GM23338 (cell line): ENCODE results near the gene ZSCAN2. TPM values are rescaled to one million over a fixed set of nuclear protein-coding genes. Genes with fewer than 3 reads are reported as not detected.

Experiments
- ATAC-seq: fragments of 200-7000 bp; cut with Tn5 transposase; 3 replicates; pipeline ENCODE4 v1.9.1; 2020
- DNase-seq: peaks from one replicate; pipeline ENCODE4 v3.0.0-alpha.2; 2015; ENCODE audit warnings: low spot score
- H2AFZ ChIP-seq: fragments of 200-600 bp; sonication (generic); 2 replicates; pipeline ENCODE4 v1.8.0; 2016; ENCODE audit warnings: antibody characterized with exemption, mild to moderate bottlenecking, moderate library complexity
- H3F3A ChIP-seq: fragments of 200-600 bp; sonication (generic); replicated peaks from 2 replicates; pipeline ENCODE4 v1.8.0; 2017; ENCODE audit warnings: antibody characterized with exemption, mixed run types, low read depth
- H3K27ac ChIP-seq: fragments of 200-600 bp; sonication (generic); 2 replicates; pipeline ENCODE4 v1.6.1; 2016; ENCODE audit warnings: low read depth
- H3K27me3 ChIP-seq: fragments of 200-600 bp; sonication (generic); 2 replicates; pipeline ENCODE4 v1.8.0; 2016; ENCODE audit warnings: mild to moderate bottlenecking, mixed run types, moderate library complexity; ENCODE audit not compliant: insufficient read depth
- H3K36me3 ChIP-seq: fragments of 200-600 bp; sonication (generic); 2 replicates; pipeline ENCODE4 v1.8.0; 2016; ENCODE audit warnings: mild to moderate bottlenecking; ENCODE audit not compliant: insufficient read depth
- H3K4me1 ChIP-seq: fragments of 200-600 bp; sonication (generic); 2 replicates; pipeline ENCODE4 v1.8.0; 2016; ENCODE audit warnings: mild to moderate bottlenecking, moderate library complexity; ENCODE audit not compliant: insufficient read depth
- H3K4me2 ChIP-seq: fragments of 200-600 bp; sonication (generic); 2 replicates; pipeline ENCODE4 v1.7.1; 2017; ENCODE audit warnings: mixed run types
- H3K4me3 ChIP-seq: fragments of 200-600 bp; sonication (generic); 2 replicates; pipeline ENCODE4 v1.6.1; 2016; ENCODE audit warnings: mixed run types
- H3K79me2 ChIP-seq: fragments of 200-600 bp; sonication (generic); replicated peaks from 2 replicates; pipeline ENCODE4 v1.8.0; 2017; ENCODE audit warnings: mild to moderate bottlenecking; ENCODE audit not compliant: insufficient read depth
- H3K9me2 ChIP-seq: fragments of 200-600 bp; sonication (generic); 2 replicates; pipeline ENCODE4 v1.8.0; 2017; ENCODE audit not compliant: insufficient read depth
- H4K20me1 ChIP-seq: fragments of 200-600 bp; sonication (generic); replicated peaks from 2 replicates; pipeline ENCODE4 v1.8.0; 2017; ENCODE audit warnings: mild to moderate bottlenecking; ENCODE audit not compliant: insufficient read depth
- H3K27ac Mint-ChIP-seq: 2 replicates; pipeline ENCODE4 v1.8.0; 2020; ENCODE audit warnings: inconsistent platforms, mild to moderate bottlenecking, moderate library complexity, mixed read lengths
- H3K27me3 Mint-ChIP-seq: 3 replicates; pipeline ENCODE4 v1.8.0; 2022; ENCODE audit warnings: low read depth, mild to moderate bottlenecking, moderate library complexity, mixed read lengths, inconsistent platforms; ENCODE audit not compliant: insufficient read depth, poor library complexity
- H3K36me3 Mint-ChIP-seq: 3 replicates; pipeline ENCODE4 v1.8.0; 2021; ENCODE audit warnings: low read depth, mild to moderate bottlenecking, inconsistent platforms, moderate library complexity, mixed read lengths
- H3K4me1 Mint-ChIP-seq: 3 replicates; pipeline ENCODE4 v1.8.0; 2020; ENCODE audit warnings: mild to moderate bottlenecking, inconsistent platforms, mixed read lengths
- H3K4me3 Mint-ChIP-seq: 3 replicates; pipeline ENCODE4 v1.8.0; 2021; ENCODE audit warnings: moderate library complexity, mild to moderate bottlenecking, inconsistent platforms, mixed read lengths
- H3K9me3 Mint-ChIP-seq: 3 replicates; pipeline ENCODE4 v1.8.0; 2020; ENCODE audit warnings: moderate library complexity, mild to moderate bottlenecking, inconsistent platforms, mixed read lengths
- CREB1 ChIP-seq: fragments of 250-450 bp; sonication (Bioruptor Pico); IDR thresholded peaks from 2 replicates; pipeline ENCODE4 v1.5.0; 2020; ENCODE audit warnings: low read depth, mild to moderate bottlenecking, moderate library complexity
- EZH2 ChIP-seq: fragments of 200-600 bp; sonication (generic); IDR thresholded peaks from one replicate; pipeline ENCODE4 v1.8.0; 2017; ENCODE audit warnings: antibody characterized with exemption, mild to moderate bottlenecking, low read depth; ENCODE audit not compliant: unreplicated experiment
- EZH2phosphoT487 ChIP-seq: fragments of 200-600 bp; sonication (generic); IDR thresholded peaks from one replicate; pipeline ENCODE4 v1.8.1; 2018; ENCODE audit warnings: antibody characterized with exemption; ENCODE audit not compliant: unreplicated experiment
- JUNB ChIP-seq: IDR thresholded peaks from one replicate; pipeline ENCODE4 v1.6.1; 2016; ENCODE audit warnings: antibody characterized with exemption; ENCODE audit not compliant: unreplicated experiment
- NANOG ChIP-seq: IDR thresholded peaks from 2 replicates; pipeline ENCODE4 v1.6.1; 2016; ENCODE audit warnings: antibody characterized with exemption, borderline replicate concordance
- POLR2AphosphoS5 ChIP-seq: IDR thresholded peaks from 2 replicates; pipeline ENCODE4 v1.6.1; 2016; ENCODE audit warnings: antibody characterized with exemption, low read depth
- STAT1 ChIP-seq: IDR thresholded peaks from one replicate; pipeline ENCODE4 v1.6.1; 2016; ENCODE audit warnings: antibody characterized with exemption; ENCODE audit not compliant: unreplicated experiment
- ZNF114 ChIP-seq: fragments of 250-450 bp; sonication (Bioruptor Pico); IDR thresholded peaks from 2 replicates; pipeline ENCODE4 v1.5.0; 2020; ENCODE audit warnings: mild to moderate bottlenecking, moderate library complexity
- ZNF331 ChIP-seq: fragments of 250-450 bp; sonication (Bioruptor Pico); IDR thresholded peaks from 2 replicates; pipeline ENCODE4 v1.5.0; 2020; ENCODE audit warnings: low read depth, mild to moderate bottlenecking, moderate library complexity
- polyA plus RNA-seq: library from polyadenylated mRNA; unstranded; fragments of >200 nt; fragmentation: Nextera tagmentation; extraction: Ambion mirVana; gene quantifications from 2 replicates; pipeline ENCODE4 v1.2.1, GENCODE V29; 2016
- total RNA-seq: library from RNA; depleted of rRNA; stranded (reverse); fragments of >200 nt; shearing (Covaris generic); gene quantifications from 2 replicates; pipeline ENCODE4 v1.2.3, GENCODE V29; 2014
- TF ChIP-seq, protein P1 (sequence below): fragments of 250-450 bp; sonication (Bioruptor Pico); IDR thresholded peaks from 2 replicates; pipeline ENCODE4 v1.5.0; 2020; ENCODE audit warnings: mild to moderate bottlenecking, moderate library complexity
- TF ChIP-seq, protein P2 (sequence below), 2 experiments: fragments of 200-600 bp in 1 of 2; sonication (generic) in 1 of 2; conservative IDR thresholded peaks; 2 replicates each; pipeline versions ENCODE4 v1.5.1 to v1.6.1; 2016 to 2017; ENCODE audit warnings: antibody characterized with exemption in 2 of 2, low read depth in 2 of 2, mild to moderate bottlenecking in 2 of 2, moderate library complexity in 1 of 2
- TF ChIP-seq, protein P3 (sequence below): IDR thresholded peaks from 2 replicates; pipeline ENCODE4 v1.6.1; 2016; ENCODE audit warnings: antibody characterized with exemption
- TF ChIP-seq, protein P4 (sequence below): IDR thresholded peaks from one replicate; pipeline ENCODE4 v1.6.1; 2018; ENCODE audit warnings: antibody characterized with exemption; ENCODE audit not compliant: unreplicated experiment

ZSCAN2 gene
- total and polyA plus RNA-seq, 2 experiments from 2014 or later = 45.8 to 63.9 TPM

DNA sequence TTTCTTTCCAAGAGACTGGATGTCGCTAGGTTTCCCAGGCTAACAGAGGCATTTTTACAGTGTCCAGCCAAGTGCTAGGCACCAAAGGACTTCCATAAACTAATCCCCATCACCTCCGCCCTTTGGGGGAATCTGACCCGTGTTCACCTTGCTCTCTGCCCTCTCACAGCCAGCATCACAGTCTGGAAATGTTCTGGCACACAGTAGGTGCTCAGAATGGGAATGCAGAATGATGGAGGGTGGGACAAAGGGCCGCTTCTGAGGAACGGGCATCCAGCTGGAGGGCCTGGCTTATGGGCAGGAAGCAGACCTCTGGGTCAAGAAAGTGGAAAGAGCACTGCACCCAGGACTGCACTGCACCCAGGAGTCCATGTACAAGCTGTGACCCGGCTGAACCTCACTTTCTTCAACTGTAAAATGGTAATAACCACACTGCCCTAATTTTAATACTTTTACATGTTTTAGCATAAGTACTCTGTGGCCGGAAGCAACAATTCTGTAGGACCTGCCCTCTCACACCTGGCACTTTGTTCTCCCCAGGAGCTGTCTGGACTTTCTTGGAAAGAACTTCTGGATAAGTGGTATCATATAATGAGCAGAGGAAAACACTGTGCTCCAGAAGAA, 58.1 kb downstream of the ZSCAN2 start:
- H3K36me3 ChIP-seq = no peaks in the 10 kb centered on the region
- peaks cover 21% of the 10 kb centered on the region for H3K27me3 Mint-ChIP-seq
- DNase-seq = no peak
- no peaks in the 10 kb centered on the region for H3K9me2 ChIP-seq
- no peaks in the 10 kb centered on the region for H3K9me3 Mint-ChIP-seq
- ATAC-seq = no peak
- H3K36me3 Mint-ChIP-seq = no peaks in the 10 kb centered on the region
- peaks cover 10% of the 10 kb centered on the region; the same call in 1 of the 2 replicates for H4K20me1 ChIP-seq
- TF ChIP-seq, protein P1, sequence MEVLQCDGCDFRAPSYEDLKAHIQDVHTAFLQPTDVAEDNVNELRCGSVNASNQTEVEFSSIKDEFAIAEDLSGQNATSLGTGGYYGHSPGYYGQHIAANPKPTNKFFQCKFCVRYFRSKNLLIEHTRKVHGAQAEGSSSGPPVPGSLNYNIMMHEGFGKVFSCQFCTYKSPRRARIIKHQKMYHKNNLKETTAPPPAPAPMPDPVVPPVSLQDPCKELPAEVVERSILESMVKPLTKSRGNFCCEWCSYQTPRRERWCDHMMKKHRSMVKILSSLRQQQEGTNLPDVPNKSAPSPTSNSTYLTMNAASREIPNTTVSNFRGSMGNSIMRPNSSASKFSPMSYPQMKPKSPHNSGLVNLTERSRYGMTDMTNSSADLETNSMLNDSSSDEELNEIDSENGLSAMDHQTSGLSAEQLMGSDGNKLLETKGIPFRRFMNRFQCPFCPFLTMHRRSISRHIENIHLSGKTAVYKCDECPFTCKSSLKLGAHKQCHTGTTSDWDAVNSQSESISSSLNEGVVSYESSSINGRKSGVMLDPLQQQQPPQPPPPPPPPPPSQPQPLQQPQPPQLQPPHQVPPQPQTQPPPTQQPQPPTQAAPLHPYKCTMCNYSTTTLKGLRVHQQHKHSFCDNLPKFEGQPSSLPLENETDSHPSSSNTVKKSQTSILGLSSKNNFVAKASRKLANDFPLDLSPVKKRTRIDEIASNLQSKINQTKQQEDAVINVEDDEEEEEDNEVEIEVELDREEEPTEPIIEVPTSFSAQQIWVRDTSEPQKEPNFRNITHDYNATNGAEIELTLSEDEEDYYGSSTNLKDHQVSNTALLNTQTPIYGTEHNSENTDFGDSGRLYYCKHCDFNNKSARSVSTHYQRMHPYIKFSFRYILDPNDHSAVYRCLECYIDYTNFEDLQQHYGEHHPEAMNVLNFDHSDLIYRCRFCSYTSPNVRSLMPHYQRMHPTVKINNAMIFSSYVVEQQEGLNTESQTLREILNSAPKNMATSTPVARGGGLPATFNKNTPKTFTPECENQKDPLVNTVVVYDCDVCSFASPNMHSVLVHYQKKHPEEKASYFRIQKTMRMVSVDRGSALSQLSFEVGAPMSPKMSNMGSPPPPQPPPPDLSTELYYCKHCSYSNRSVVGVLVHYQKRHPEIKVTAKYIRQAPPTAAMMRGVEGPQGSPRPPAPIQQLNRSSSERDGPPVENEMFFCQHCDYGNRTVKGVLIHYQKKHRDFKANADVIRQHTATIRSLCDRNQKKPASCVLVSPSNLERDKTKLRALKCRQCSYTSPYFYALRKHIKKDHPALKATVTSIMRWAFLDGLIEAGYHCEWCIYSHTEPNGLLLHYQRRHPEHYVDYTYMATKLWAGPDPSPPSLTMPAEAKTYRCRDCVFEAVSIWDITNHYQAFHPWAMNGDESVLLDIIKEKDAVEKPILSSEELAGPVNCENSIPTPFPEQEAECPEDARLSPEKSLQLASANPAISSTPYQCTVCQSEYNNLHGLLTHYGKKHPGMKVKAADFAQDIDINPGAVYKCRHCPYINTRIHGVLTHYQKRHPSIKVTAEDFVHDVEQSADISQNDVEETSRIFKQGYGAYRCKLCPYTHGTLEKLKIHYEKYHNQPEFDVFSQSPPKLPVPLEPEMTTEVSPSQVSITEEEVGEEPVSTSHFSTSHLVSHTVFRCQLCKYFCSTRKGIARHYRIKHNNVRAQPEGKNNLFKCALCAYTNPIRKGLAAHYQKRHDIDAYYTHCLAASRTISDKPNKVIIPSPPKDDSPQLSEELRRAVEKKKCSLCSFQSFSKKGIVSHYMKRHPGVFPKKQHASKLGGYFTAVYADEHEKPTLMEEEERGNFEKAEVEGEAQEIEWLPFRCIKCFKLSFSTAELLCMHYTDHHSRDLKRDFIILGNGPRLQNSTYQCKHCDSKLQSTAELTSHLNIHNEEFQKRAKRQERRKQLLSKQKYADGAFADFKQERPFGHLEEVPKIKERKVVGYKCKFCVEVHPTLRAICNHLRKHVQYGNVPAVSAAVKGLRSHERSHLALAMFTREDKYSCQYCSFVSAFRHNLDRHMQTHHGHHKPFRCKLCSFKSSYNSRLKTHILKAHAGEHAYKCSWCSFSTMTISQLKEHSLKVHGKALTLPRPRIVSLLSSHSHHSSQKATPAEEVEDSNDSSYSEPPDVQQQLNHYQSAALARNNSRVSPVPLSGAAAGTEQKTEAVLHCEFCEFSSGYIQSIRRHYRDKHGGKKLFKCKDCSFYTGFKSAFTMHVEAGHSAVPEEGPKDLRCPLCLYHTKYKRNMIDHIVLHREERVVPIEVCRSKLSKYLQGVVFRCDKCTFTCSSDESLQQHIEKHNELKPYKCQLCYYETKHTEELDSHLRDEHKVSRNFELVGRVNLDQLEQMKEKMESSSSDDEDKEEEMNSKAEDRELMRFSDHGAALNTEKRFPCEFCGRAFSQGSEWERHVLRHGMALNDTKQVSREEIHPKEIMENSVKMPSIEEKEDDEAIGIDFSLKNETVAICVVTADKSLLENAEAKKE (CRISPR knock-in tag) = no peak
- TF ChIP-seq EZH2 = no peak
- TF ChIP-seq CREB1 = no peak
- TF ChIP-seq POLR2AphosphoS5 = no peak
- TF ChIP-seq, protein P2, sequence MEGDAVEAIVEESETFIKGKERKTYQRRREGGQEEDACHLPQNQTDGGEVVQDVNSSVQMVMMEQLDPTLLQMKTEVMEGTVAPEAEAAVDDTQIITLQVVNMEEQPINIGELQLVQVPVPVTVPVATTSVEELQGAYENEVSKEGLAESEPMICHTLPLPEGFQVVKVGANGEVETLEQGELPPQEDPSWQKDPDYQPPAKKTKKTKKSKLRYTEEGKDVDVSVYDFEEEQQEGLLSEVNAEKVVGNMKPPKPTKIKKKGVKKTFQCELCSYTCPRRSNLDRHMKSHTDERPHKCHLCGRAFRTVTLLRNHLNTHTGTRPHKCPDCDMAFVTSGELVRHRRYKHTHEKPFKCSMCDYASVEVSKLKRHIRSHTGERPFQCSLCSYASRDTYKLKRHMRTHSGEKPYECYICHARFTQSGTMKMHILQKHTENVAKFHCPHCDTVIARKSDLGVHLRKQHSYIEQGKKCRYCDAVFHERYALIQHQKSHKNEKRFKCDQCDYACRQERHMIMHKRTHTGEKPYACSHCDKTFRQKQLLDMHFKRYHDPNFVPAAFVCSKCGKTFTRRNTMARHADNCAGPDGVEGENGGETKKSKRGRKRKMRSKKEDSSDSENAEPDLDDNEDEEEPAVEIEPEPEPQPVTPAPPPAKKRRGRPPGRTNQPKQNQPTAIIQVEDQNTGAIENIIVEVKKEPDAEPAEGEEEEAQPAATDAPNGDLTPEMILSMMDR (conservative IDR thresholded peaks at IDR 0.05; ENCODE audit: low read depth in 2 of 2) = no peak
- TF ChIP-seq JUNB = no peak
- TF ChIP-seq, protein P3, sequence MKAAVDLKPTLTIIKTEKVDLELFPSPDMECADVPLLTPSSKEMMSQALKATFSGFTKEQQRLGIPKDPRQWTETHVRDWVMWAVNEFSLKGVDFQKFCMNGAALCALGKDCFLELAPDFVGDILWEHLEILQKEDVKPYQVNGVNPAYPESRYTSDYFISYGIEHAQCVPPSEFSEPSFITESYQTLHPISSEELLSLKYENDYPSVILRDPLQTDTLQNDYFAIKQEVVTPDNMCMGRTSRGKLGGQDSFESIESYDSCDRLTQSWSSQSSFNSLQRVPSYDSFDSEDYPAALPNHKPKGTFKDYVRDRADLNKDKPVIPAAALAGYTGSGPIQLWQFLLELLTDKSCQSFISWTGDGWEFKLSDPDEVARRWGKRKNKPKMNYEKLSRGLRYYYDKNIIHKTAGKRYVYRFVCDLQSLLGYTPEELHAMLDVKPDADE = no peak
- TF ChIP-seq, protein P4, sequence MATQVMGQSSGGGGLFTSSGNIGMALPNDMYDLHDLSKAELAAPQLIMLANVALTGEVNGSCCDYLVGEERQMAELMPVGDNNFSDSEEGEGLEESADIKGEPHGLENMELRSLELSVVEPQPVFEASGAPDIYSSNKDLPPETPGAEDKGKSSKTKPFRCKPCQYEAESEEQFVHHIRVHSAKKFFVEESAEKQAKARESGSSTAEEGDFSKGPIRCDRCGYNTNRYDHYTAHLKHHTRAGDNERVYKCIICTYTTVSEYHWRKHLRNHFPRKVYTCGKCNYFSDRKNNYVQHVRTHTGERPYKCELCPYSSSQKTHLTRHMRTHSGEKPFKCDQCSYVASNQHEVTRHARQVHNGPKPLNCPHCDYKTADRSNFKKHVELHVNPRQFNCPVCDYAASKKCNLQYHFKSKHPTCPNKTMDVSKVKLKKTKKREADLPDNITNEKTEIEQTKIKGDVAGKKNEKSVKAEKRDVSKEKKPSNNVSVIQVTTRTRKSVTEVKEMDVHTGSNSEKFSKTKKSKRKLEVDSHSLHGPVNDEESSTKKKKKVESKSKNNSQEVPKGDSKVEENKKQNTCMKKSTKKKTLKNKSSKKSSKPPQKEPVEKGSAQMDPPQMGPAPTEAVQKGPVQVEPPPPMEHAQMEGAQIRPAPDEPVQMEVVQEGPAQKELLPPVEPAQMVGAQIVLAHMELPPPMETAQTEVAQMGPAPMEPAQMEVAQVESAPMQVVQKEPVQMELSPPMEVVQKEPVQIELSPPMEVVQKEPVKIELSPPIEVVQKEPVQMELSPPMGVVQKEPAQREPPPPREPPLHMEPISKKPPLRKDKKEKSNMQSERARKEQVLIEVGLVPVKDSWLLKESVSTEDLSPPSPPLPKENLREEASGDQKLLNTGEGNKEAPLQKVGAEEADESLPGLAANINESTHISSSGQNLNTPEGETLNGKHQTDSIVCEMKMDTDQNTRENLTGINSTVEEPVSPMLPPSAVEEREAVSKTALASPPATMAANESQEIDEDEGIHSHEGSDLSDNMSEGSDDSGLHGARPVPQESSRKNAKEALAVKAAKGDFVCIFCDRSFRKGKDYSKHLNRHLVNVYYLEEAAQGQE = no peak
- TF ChIP-seq ZNF114 (CRISPR knock-in tag) = no peak
- no peak for TF ChIP-seq EZH2phosphoT487
- no peak for TF ChIP-seq ZNF331 (CRISPR knock-in tag)
- TF ChIP-seq NANOG = no peak
- TF ChIP-seq STAT1 = no peak
- H3F3A ChIP-seq = peaks cover 19% of the 10 kb centered on the region
- peak overlapping the region; percentile 68 for H3K4me3 Mint-ChIP-seq
- peak overlapping the region; percentile 60 for H2AFZ ChIP-seq
- peaks cover under 1% of the 10 kb centered on the region; the same call in 1 of the 2 replicates for H3K79me2 ChIP-seq
- peak overlapping the region; percentile 82 for H3K4me3 ChIP-seq
- peaks cover 32% of the 10 kb centered on the region for H3K4me1 Mint-ChIP-seq
- peaks cover 27% of the 10 kb centered on the region for H3K4me1 ChIP-seq
- peak overlapping the region; percentile 96 for H3K4me2 ChIP-seq
- H3K27me3 ChIP-seq = peaks cover 12% of the 10 kb centered on the region
- peak overlapping the region; percentile 44; the same call in 1 of the 2 replicates for H3K27ac Mint-ChIP-seq
- peak overlapping the region; percentile 86; the same call in 1 of the 2 replicates for H3K27ac ChIP-seq
